ENCODE results near the gene TVP23A.
"Not testable (repeated sequence)": the region's sequence is repeated elsewhere in the genome, so short reads cannot be mapped to it uniquely, and the experiment has no call there.

The TVP23A gene

GRCh38 chr16:10743610-10744369, 74.8 kb downstream of the TVP23A start, which contains the start of gene NUBP1:
NUBP1 (plus strand) TSS chr16:10743842; CDS start chr16:10743864, 22 bp downstream.
- in situ Hi-C loops (cut with MboI; ENCODE audit: low sequenced_read_pairs, unreplicated experiment) = loop anchor here (10.0 to 25.0 kb wide), 2 partner anchors 131 to 481 kb away; partner anchors contain the start of gene CIITA
- DNase-seq (ENCODE audit: low spot score) = peak; percentile 98
- no peak for TF ChIP-seq CTCF (IDR thresholded peaks at IDR 0.05; ENCODE audit: borderline replicate concordance, control extremely low read depth, extremely low read depth, insufficient read depth, missing control alignments)

- in situ Hi-C loops (cut with MboI; ENCODE audit: low sequenced_read_pairs, unreplicated experiment) = loop anchor here (10.0 to 25.0 kb wide), 2 partner anchors 132 to 481 kb away; partner anchors contain the start of gene CIITA
- no peak for DNase-seq (ENCODE audit: low spot score)
- TF ChIP-seq CTCF (IDR thresholded peaks at IDR 0.05; ENCODE audit: borderline replicate concordance, control extremely low read depth, extremely low read depth, insufficient read depth, missing control alignments) = no peak
These were observed 75.4 kb downstream of the TVP23A start for GRCh38 chr16:10743227-10743609.

- in situ Hi-C loops (cut with MboI; ENCODE audit: low sequenced_read_pairs, unreplicated experiment) = loop anchor here (10.0 to 25.0 kb wide), 2 partner anchors 133 to 480 kb away; partner anchors contain the start of gene CIITA
- TF ChIP-seq CTCF (IDR thresholded peaks at IDR 0.05; ENCODE audit: borderline replicate concordance, control extremely low read depth, extremely low read depth, insufficient read depth, missing control alignments) = no peak
These were observed 76.8 kb downstream of the TVP23A start for GRCh38 chr16:10741844-10742243.

GRCh38 chr16:10741249-10741648, 77.3 kb downstream of the TVP23A start:
- in situ Hi-C loops (cut with MboI; ENCODE audit: low sequenced_read_pairs, unreplicated experiment) = loop anchor here (10.0 to 25.0 kb wide), 2 partner anchors 134 to 479 kb away; partner anchors contain the start of gene CIITA
- not testable (repeated sequence) for DNase-seq (ENCODE audit: low spot score)

More at GRCh38 chr16:10741844-10742243, 76.8 kb downstream of the TVP23A start:
- no peak for DNase-seq (ENCODE audit: low spot score)

GRCh38 chr16:10740845-10741208, 77.8 kb downstream of the TVP23A start:
- in situ Hi-C loops (cut with MboI; ENCODE audit: low sequenced_read_pairs, unreplicated experiment) = loop anchor here (10.0 to 25.0 kb wide), 2 partner anchors 134 to 479 kb away; partner anchors contain the start of gene CIITA

GRCh38 chr16:10740000-10740844, 78.4 kb downstream of the TVP23A start:
- no peak for TF ChIP-seq CTCF (IDR thresholded peaks at IDR 0.05; ENCODE audit: borderline replicate concordance, control extremely low read depth, extremely low read depth, insufficient read depth, missing control alignments)
- no peak for DNase-seq (ENCODE audit: low spot score)
- in situ Hi-C loops (cut with MboI; ENCODE audit: low sequenced_read_pairs, unreplicated experiment) = loop anchor here (10.0 to 25.0 kb wide), 2 partner anchors 135 to 478 kb away; partner anchors contain the start of gene CIITA

More at GRCh38 chr16:10740845-10741208, 77.8 kb downstream of the TVP23A start:
- no peak for TF ChIP-seq CTCF (IDR thresholded peaks at IDR 0.05; ENCODE audit: borderline replicate concordance, control extremely low read depth, extremely low read depth, insufficient read depth, missing control alignments)
- no peak for DNase-seq (ENCODE audit: low spot score)
